ENCODE results near the gene SGMS1.
"Not testable (repeated sequence)": the region's sequence is repeated elsewhere in the genome, so short reads cannot be mapped to it uniquely, and the experiment has no call there.

The SGMS1 gene

DNA sequence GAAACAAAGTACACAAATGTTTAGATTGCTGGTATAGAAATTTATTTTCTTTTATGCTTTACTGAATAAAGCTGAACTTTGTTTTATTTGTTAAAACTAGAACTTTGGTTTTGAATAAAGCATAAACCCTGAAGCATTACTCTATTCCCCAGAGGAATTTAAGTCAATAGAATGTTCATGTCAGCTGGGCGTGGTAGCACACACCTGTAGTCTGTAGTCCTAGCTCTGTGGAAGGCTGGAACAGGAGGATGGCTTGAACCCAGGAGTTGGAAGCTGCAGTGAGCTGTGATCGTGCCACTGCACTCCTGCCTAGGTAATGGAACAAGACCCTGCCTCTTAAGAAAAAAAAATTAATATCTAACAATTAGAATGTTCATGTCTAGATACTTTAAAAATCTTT, 233.5 kb downstream of the SGMS1 start:
- DNase-seq, result no peak

DNA sequence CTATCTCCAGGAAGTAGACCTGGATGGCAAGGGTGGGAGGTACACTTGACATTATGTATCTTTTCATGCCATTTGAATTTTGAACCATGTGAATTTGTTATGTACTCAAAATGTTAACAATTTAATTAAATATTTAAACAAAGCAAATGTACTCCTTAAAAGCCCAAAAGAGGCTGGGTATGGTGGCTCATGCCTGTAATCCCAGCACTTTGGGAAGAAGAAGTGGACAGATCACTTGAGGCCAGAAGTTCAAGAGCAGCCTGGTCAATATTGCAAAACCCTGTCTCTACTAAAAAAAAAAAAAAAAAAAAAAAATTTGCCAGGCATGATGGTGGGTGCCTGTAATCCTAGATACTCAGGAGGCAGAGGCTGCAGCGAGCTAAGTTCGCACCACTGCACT, 235.6 kb downstream of the SGMS1 start:
- DNase-seq, result no peak

DNA sequence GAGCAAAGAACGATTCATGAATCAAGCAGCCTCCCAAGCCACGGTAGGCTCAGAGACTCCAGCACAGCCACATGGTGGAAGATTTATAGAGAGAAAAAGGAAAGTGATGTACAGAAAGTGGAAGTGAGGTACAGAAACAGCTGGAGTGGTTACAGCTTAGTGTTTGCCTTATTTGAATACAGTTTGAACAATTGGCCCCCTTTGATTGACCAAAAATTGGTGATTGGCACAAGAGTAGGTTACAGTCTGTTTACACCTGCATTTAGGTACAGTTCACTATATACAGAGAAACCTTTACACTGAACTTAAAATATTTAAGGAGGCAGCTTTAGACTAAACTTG, 236.1 kb downstream of the SGMS1 start:
- no peak for DNase-seq

DNA sequence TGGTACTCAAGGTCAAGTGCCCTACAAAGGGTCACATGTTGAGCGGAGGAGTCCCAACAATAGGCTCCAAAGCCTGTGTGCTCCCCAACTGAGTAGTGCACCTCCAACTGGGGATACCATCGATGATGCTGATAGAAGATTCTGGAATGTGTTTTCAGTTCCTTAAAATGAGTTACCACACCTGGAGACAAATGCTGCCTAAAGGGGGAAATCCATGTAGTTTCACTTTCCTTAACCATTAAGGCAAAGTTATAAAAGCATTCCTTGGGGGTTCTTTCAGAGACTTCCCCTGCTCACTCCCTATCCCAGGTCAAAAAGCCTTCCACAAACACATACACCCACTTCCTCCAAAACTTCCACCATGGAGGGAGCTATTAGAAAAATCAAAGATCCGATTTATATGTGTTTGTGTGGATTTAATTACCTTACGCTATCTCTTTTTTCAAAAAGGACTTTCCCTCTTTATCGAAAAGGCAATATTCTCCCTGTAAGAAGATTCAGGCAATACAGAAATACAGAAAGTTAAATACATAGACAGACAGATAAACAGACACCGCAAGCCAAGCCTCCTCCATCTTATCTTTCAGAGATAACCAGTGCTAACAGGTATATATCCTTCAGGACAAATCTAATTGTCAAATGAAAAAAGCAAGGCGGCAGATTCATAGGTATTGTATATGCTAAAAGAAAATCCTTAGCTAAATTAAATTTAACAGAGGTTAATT, 236.6 kb downstream of the SGMS1 start:
- no peak for DNase-seq

DNA sequence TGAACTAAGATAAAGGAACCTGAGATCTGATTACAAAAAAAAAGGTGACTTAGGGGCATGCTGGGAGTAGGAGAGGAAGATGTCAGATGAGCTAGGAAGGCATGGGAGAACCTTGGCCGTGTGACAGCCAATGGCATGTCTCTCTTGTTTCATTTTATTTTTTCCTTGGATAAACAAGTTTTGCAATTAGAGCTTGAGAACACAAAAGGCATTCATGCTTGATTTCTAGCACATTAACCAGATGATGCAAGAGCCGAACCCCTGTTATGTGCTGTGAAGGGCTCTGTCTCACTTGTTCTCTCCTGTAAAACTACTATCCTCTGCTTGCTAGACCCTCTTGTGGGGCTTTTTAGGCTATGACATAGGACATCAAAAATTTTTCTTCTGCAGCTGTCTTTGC, 238.1 kb downstream of the SGMS1 start:
- DNase-seq, result no peak

DNA sequence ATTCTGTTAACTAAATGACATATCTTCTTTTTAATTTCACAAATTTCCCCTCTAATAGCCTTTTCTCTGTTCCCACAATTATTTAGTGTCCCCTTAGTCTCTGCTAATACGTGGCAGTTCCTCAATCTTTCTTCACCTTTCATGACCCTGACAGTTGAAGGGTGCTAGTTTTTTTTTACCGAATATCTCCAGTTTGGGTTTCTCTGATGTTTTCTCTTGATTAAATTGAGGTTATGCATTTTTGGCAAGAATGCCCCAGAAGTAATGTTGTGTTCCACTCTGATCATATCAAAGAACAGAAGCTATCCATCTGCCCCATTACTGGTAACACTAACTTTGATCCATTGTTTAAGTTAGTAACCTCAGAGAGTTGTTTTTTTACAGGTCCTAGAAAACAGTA, 238.9 kb downstream of the SGMS1 start:
- DNase-seq, result no peak

DNA sequence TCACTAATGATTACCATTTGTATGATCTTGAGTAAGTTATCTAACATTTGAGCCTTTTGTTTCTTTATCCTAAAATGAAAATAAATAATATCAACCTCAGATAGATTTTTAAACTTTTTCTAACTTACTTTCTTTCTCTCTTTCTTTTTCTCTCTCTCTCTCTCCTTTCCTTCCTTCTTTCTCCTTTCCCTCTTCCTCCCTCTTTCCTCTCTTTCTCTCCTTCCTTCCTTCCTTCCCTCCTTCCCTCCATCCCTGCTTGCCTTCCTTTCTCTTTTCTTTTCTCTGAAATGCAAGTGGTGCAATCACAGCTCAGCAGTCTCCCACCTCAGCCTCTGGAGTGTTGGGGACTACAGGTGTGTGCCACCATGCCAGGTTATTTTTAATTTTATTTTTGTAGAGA, 239.5 kb downstream of the SGMS1 start:
- no peak for DNase-seq

DNA sequence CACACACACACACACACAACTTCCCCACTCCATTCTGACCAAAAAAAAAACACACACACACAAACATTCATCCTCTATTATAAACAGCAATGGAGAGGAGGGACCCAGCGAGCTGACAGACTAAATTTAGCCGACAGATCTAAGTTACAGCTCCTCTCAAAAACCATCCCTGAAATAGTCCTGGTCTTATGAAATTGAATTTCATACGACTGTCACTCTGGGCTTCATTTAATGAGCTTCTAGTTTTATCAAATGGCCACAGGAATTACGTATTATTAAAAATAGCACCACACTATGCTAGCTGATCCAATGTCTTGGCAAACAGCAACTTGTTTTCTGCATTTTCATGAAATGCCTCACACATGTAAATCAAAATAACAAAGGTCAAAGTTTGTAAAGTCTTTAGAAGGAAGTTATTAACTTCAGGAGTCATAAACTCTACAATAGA, 241.2 kb downstream of the SGMS1 start:
- no peak for DNase-seq

DNA sequence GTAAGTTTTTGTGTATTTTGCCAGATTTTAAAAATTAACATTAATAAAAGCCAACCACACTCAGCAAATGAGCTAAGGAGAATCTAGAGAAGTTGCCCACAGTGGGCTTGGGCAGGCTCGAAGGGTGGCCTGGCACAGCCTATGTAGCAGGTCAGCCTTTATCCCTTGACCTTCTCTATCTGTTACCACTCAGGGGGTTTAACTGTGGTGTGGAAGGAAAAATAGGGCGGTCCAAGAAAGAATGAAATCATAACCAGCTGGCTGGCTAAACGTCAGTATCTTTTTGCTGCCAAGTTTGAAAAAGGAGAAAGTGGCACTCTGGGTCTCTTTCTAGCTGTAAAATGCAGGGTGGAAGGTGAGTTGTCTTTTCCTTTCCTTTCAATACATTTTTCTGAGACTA, 242.1 kb downstream of the SGMS1 start:
- no peak for DNase-seq

DNA sequence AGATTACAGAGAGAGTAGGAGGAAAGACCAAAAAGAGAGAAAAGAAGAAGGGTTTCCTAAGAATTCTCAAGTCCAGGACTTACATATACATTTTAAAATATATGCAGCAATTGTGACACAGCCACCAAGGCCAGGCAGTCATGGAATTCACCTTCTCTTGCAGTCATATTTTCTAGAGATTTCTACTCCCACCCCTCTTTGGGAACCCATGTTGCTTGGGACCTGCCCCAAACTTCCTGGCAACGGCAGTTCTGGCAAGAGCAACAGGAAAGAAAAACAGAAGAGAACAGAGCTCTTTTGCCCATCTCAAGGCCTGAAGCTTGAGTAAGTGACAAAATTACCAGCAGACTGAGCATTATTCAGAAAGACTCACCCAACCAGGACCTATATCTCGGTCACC, 244.1 kb downstream of the SGMS1 start:
- no peak for DNase-seq

DNA sequence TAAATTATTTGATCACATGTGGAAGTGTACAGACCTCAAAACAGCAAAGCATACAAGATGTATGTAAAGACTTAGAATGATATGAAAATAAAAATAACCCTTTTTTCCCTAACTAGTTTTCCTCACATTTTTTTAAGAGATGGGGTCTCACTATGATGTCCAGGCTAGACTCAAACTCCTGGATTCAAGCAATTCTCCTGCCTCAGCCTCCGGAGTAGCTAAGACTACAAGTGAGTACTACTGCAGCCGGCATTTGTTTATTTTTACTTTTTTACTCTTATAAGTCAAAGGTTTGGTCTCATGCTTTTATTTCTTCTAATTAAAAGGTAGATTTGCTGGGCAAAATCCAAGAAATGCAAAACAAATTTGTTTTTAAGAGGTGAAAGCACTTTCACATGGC, 248.0 kb downstream of the SGMS1 start:
- DNase-seq, result no peak

DNA sequence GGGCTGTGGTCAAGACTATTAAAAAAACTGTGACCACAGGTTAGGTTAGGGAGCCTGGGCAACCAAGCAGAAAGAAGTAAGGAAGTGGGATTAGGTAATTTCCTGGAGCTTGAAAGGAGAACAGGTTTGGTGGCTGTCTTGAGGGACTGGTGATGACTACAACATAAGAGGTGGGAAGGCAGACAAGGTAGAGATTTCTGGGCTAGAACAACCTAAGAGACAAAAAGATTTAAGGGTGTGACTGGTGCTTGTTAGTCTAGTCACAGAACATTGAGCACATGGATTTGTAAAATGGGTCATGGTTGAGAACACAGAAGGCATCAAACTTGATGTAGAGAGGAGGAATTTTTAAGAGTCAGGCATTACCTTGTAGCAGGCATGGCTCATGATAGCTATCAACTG, 248.7 kb downstream of the SGMS1 start:
- DNase-seq, result no peak

DNA sequence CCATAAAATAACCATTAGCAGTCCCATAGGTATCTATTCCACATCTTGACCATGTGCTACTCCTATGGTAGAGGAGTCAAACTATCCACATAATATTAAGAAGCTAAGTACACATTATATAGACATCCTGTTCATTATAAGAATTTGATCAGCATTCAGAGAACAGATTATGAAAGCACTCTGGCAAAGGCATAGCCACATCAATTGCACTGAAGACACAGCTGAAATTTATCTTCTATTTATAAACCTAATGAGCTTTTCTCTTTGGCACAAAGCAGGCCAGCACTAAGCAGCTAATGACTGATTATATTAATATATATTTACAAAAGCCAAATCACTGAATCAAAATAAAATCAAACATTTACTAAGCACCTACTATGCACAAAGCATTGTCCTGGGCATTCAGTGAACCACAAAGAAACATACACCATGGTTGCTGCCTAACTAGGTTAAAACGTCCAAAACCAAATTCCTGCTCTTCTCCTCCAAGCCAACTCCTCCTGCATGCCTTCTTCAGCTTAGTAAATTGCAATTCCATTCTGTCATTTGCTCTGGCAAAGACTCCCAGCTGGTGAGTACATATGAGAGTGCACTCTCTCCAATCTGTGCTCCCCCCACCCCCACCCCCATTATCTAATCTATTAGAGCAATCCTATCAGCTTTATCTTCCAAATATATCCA, 249.8 kb downstream of the SGMS1 start:
- DNase-seq, result peak; percentile 51

DNA sequence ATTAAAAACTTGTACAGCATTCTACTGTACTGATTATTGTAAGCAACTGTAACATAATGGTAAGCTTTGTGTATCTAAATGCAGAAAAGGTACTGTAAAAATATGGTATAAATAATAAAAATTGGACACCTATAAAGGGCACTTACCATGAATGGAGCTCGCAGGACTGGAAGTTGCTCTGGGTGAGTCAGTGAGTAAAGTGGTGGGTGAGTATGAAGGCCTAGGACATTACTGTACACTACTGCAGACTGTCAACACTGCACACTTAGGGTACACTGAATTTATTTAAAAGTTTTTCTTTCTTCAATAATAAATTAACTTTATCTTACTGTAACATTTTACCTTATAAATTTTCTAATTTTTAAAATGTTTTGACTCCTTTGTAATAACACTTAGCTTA, 253.8 kb downstream of the SGMS1 start:
- no peak for DNase-seq

DNA sequence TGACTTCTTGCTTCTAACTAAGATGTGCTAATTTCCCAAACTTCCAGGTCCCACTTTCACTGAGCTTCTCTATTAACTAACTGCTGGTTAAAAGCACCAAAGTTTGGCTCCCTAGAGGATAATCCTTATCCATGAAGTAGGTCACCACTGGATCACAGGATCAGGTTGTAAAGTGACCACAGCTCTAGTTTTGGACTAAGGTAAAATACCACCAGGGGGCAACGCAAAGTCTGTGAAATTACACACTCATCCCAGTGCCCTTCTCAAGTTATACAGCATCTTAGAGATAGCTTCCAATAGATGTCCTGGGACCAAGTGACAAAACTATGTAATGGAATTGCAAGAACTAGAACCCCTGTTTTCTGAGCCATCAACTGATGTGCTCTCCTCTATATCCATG, 256.0 kb downstream of the SGMS1 start:
- DNase-seq, result peak; percentile 28

DNA sequence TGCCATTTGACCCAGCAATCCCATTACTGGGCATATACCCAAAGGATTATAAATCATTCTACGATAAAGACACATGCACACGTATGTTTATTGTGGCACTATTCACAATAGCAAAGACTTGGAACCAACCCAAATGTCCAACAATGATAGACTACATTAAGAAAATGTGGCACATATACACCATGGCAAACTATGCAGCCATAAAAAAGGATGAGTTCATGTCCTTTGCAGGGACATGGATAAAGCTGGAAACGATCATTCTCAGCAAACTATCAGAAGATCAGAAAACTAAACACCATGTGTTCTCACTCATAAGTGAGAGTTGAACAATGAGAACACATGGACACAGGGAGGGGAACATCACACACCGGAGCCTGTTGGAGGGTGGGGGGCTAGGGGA, 257.3 kb downstream of the SGMS1 start:
- not testable (repeated sequence) for DNase-seq

DNA sequence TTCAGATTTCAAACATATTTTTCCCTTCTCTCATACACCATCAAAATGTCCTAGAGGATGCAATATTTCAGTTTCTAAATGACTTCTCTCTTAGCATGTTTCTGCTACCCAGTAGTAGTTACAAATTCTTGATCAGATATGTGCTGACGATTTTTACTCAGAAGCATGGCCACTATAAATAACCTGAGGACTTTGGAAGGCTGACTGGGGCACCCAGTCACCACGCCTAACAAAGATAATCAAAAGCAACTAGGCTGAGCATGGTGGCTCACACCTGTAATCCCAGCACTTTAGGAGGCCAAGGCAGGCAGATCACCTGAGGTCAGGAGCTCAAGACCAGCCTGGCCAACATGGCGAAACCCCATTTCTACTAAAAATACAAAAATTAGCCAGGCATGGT, 259.0 kb downstream of the SGMS1 start:
- DNase-seq, result not testable (repeated sequence)

DNA sequence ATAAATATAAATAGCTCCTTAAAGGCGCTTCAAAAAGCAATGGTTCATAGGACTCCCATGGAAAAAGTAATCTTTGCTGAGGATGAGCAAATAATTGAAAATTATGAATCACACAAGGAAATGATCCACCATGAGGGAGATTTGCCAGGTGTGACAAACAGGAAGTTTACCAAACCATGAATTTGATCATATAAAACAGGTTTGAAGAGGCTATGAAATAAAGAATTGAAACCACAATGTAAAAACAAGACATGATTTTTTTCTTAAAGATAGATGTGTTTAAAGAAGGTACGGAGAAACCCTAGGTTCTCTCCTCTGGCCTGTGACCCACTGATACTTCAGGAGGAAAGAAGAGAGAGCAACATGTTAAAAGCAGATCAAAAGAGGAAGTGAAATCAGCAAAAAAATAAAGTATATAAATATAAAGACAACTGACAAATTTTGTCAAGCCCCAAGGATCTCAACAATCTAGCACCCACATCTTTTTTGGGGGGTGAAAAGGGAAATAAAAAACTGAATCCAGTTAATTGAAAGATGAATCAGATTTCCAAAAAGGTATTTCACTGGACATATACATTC, 261.1 kb downstream of the SGMS1 start:
- DNase-seq, result no peak

DNA sequence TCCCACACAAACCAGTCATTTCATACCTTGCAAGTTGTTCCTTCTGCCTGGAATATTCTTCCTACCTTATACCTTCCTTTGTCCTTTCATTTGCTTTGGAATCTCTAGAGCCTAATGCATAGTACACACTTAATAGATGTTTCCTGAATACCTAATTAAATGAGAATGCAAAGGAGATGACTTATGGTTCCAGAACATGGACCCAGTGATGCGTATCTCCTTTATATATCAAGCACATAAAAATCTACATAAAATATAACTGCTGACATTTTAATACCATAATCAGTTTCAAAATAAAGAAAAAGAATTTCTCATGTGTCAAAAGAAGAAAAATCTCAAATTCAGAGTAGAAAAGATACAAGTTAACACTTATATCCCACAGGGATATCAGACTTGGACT, 261.8 kb downstream of the SGMS1 start:
- no peak for DNase-seq

DNA sequence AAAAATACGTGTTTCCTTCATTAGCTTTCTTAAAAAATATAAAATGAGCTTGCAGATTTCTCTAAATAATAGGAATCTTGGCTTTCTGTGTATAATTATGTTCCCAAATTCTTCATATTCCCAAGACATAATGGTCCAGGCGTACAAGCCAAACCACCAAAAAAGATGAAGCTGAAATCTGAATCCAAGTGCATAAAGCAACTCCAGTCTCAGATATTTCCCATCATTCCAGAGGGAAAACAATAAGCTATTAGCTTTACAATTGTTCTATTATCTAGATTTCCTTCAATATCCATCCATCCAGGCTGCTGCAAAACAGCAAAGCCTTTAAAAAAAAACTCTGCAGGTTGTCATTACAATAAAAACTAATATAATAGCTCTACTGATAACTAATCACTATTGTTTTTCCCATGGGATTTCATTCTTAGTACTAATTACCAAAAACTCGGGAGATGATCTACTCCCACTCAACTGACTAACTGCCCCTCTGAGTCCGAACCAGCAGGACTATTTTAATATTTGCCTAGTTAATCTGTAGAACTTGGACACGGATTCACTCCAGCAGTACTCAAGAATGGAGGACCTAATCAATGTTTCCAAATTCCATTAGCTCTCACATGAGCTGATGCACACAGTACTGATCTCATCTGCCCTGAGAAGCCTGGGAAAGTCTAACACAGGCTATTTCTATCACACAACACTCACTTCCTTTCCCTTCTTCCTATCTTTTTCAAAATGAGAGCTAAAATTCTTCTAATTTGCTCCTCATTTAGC, 263.5 kb downstream of the SGMS1 start:
- peak; percentile 30 for DNase-seq

DNA sequence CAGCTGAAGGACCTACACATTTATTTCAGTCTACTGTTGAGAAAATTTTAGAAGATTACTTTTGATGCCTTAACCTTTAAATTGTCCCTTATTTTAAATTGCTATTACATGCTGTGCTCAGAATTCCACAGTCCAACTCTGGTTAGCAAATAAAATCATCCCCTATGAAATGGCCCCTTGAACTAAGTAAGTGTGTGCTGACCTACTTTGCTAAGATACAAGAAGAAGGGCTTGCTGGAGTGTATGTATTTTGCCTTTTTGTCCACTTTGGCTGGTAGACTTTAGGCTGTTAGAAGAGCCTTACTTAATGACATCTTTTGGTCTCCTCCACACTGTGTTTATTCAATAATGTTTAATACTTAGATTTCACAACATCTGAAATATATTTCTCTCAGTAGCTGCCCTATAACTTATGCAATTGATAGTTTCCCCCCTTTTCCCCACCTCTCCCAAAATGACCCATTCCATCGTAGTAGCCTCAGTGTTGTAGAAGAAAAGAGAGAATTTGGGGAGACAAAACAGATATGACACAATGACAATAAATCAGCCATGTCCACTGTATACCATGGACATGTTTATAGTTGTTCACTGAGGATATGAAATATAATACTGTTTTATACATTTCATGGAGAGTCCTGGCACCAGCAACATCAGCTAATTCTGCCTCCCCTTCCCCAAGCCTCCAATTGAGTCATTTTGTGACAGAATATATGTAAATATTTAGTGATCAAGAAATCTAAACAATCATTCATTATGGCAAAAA, 264.6 kb downstream of the SGMS1 start:
- no peak for DNase-seq

DNA sequence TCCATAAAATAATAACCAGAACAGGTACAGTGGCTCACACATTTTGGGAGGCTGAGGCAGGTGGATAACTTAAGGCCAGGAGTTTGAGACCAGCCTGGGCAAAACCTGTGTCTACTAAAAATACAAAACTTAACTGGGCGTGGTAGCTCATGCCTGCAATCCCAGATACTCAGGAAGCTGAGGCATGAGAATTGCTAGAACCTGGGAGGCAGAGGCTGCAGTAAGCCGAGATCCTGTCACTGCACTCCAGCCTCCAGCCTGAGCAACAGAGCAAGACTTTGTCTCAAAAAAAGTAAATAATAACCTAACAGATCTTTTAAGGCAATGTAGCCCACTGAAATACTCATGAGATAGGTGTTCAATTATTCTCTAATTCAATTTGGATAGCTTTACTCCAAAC, 265.3 kb downstream of the SGMS1 start:
- DNase-seq, result no peak

DNA sequence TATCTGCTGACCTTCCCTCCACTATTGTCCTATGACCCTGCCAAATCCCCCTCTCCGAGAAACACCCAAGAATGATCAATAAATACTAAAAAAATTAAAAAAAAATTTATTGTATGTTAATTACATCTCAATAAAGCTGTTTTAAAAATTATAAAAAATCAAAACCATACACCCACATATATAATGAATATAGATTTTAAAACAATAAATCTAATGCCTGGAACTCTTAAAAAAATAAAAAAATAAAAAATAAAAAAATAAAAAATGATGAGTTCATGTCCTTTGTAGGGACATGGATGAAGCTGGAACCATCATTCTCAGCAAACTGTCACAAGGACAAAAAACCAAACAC, 267.3 kb downstream of the SGMS1 start:
- DNase-seq, result not testable (repeated sequence)
